CD4-positive, alpha-beta T cell treated with Interleukin-15 for 1 hour (primary cell): ENCODE results near the gene C19orf85.
"Not testable (repeated sequence)": the region's sequence is repeated elsewhere in the genome, so short reads cannot be mapped to it uniquely, and the experiment has no call there.

Experiments used
- DNase-seq: peaks from one replicate; pipeline ENCODE4 v3.0.0-alpha.2; 2020

The C19orf85 gene

GRCh38 chr19:55464662-55465054 lies at the start of gene C19orf85:
Gene C19orf85 (minus strand): TSS chr19:55464751. CDS start chr19:55464554, 197 bp downstream.
- no peak for DNase-seq

- DNase-seq = no peak
Measured at GRCh38 chr19:55508120-55508519, 43.6 kb upstream of the C19orf85 start.

GRCh38 chr19:55504981-55505380 lies 40.4 kb upstream of the C19orf85 start:
- DNase-seq = no peak

- DNase-seq = no peak
Measured at GRCh38 chr19:55504252-55504603, 39.7 kb upstream of the C19orf85 start.

- DNase-seq = peak; percentile 93
Measured at GRCh38 chr19:55503502-55504251, 39.1 kb upstream of the C19orf85 start.

- DNase-seq = no peak
Measured at GRCh38 chr19:55503157-55503501, 38.6 kb upstream of the C19orf85 start.

GRCh38 chr19:55502197-55502952 lies 37.8 kb upstream of the C19orf85 start:
- DNase-seq = no peak

GRCh38 chr19:55500368-55500952 lies 35.9 kb upstream of the C19orf85 start:
- no peak for DNase-seq

- no peak for DNase-seq
Measured at GRCh38 chr19:55498246-55498840, 33.8 kb upstream of the C19orf85 start.

GRCh38 chr19:55497763-55498162 lies 33.2 kb upstream of the C19orf85 start:
- no peak for DNase-seq

GRCh38 chr19:55496820-55497219 lies 32.3 kb upstream of the C19orf85 start:
- not testable (repeated sequence) for DNase-seq

- no peak for DNase-seq
Measured at GRCh38 chr19:55495646-55496349, 31.2 kb upstream of the C19orf85 start.

GRCh38 chr19:55494172-55494761 lies 29.7 kb upstream of the C19orf85 start:
- no peak for DNase-seq

- no peak for DNase-seq
Measured at GRCh38 chr19:55493645-55494171, 29.2 kb upstream of the C19orf85 start.

- DNase-seq = no peak
Measured at GRCh38 chr19:55493052-55493644, 28.6 kb upstream of the C19orf85 start.

GRCh38 chr19:55492362-55492944 lies 27.9 kb upstream of the C19orf85 start:
- DNase-seq = no peak

GRCh38 chr19:55491546-55492360 lies 27.2 kb upstream of the C19orf85 start:
- no peak for DNase-seq

- no peak for DNase-seq
Measured at GRCh38 chr19:55490478-55491432, 26.2 kb upstream of the C19orf85 start.

GRCh38 chr19:55489711-55490477 lies 25.3 kb upstream of the C19orf85 start:
- no peak for DNase-seq
